ENCODE data around the gene MPPED1. TPM values are rescaled to one million over a fixed set of nuclear protein-coding genes. Genes with fewer than 3 reads are reported as not detected.

Gene MPPED1
- total RNA-seq, 1 experiment from 2014 or later: not detected

GRCh38 chr22:43370036-43370435 is 41.8 kb upstream of the MPPED1 start:
- no TSS peak for BruUV-seq (replicated peaks)
- Mint-ChIP-seq H3K36me3 (ENCODE audit: insufficient read depth, unreplicated experiment) (no peaks in the 10 kb centered on the region), H3K4me3 (ENCODE audit: low read depth, unreplicated experiment) (no peak overlapping the region), H3K27me3 (ENCODE audit: unreplicated experiment) (peaks cover 79% of the 10 kb centered on the region), H3K27ac (ENCODE audit: unreplicated experiment) (no peak overlapping the region), H3K9me3 (ENCODE audit: low read depth, unreplicated experiment) (no peaks in the 10 kb centered on the region), H3K4me1 (ENCODE audit: low read depth, unreplicated experiment) (no peaks in the 10 kb centered on the region)
- CTCF ChIA-PET: interaction anchor here (0.6 to 1.0 kb wide), 3 partner anchors 18 to 138 kb away, joined by 3 read pairs; no protein-coding TSS in a partner anchor
- intact Hi-C loops (cut with micrococcal nuclease; ENCODE audit: unreplicated experiment): no loop called here
- no peak for DNase-seq
- TF ChIP-seq, protein P1, sequence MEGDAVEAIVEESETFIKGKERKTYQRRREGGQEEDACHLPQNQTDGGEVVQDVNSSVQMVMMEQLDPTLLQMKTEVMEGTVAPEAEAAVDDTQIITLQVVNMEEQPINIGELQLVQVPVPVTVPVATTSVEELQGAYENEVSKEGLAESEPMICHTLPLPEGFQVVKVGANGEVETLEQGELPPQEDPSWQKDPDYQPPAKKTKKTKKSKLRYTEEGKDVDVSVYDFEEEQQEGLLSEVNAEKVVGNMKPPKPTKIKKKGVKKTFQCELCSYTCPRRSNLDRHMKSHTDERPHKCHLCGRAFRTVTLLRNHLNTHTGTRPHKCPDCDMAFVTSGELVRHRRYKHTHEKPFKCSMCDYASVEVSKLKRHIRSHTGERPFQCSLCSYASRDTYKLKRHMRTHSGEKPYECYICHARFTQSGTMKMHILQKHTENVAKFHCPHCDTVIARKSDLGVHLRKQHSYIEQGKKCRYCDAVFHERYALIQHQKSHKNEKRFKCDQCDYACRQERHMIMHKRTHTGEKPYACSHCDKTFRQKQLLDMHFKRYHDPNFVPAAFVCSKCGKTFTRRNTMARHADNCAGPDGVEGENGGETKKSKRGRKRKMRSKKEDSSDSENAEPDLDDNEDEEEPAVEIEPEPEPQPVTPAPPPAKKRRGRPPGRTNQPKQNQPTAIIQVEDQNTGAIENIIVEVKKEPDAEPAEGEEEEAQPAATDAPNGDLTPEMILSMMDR (IDR thresholded peaks at IDR 0.05; ENCODE audit: unreplicated experiment): no peak

GRCh38 chr22:43375951-43376455 is 35.8 kb upstream of the MPPED1 start:
- H3K36me3 Mint-ChIP-seq (ENCODE audit: insufficient read depth, unreplicated experiment): no peaks in the 10 kb centered on the region
- peaks cover 85% of the 10 kb centered on the region for H3K27me3 Mint-ChIP-seq (ENCODE audit: unreplicated experiment)
- DNase-seq: no peak
- no peak overlapping the region for H3K4me3 Mint-ChIP-seq (ENCODE audit: low read depth, unreplicated experiment)
- no peaks in the 10 kb centered on the region for H3K4me1 Mint-ChIP-seq (ENCODE audit: low read depth, unreplicated experiment)
- no peaks in the 10 kb centered on the region for H3K9me3 Mint-ChIP-seq (ENCODE audit: low read depth, unreplicated experiment)
- intact Hi-C loops (cut with micrococcal nuclease; ENCODE audit: unreplicated experiment): no loop called here
- CTCF ChIA-PET: no interaction called here
- BruUV-seq (replicated peaks): no TSS peak
- TF ChIP-seq, protein P1 (IDR thresholded peaks at IDR 0.05; ENCODE audit: unreplicated experiment): no peak
- no peak overlapping the region for H3K27ac Mint-ChIP-seq (ENCODE audit: unreplicated experiment)

GRCh38 chr22:43376765-43377547 is 34.9 kb upstream of the MPPED1 start:
- H3K9me3 Mint-ChIP-seq (ENCODE audit: low read depth, unreplicated experiment): no peaks in the 10 kb centered on the region
- BruUV-seq (replicated peaks): no TSS peak
- no peak overlapping the region for H3K4me3 Mint-ChIP-seq (ENCODE audit: low read depth, unreplicated experiment)
- TF ChIP-seq, protein P1 (IDR thresholded peaks at IDR 0.05; ENCODE audit: unreplicated experiment): no peak
- H3K27me3 Mint-ChIP-seq (ENCODE audit: unreplicated experiment): peaks cover 85% of the 10 kb centered on the region
- H3K36me3 Mint-ChIP-seq (ENCODE audit: insufficient read depth, unreplicated experiment): no peaks in the 10 kb centered on the region
- CTCF ChIA-PET: no interaction called here
- intact Hi-C loops (cut with micrococcal nuclease; ENCODE audit: unreplicated experiment): no loop called here
- no peak overlapping the region for H3K27ac Mint-ChIP-seq (ENCODE audit: unreplicated experiment)
- no peaks in the 10 kb centered on the region for H3K4me1 Mint-ChIP-seq (ENCODE audit: low read depth, unreplicated experiment)
- no peak for DNase-seq

DNA sequence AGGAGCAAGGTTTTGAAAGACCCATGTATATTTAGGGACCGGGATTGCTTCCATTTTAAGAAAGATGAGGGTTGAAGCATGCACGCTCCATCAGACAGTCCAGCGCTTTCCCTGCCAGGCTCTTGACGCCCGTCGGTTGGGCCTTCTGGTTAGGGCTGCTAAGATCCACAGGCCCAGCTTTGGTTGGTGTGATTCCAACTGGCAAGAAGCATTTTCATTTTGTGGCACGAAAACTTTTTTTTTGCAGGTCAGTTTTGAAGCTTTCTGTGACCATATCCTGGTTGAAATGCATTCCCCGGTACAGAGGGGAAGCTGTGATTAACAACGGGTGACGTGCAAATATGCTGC is 34.3 kb upstream of the MPPED1 start:
- Mint-ChIP-seq H3K36me3 (ENCODE audit: insufficient read depth, unreplicated experiment) (no peaks in the 10 kb centered on the region), H3K27me3 (ENCODE audit: unreplicated experiment) (peaks cover 86% of the 10 kb centered on the region), H3K4me1 (ENCODE audit: low read depth, unreplicated experiment) (no peaks in the 10 kb centered on the region), H3K4me3 (ENCODE audit: low read depth, unreplicated experiment) (no peak overlapping the region), H3K27ac (ENCODE audit: unreplicated experiment) (no peak overlapping the region), H3K9me3 (ENCODE audit: low read depth, unreplicated experiment) (no peaks in the 10 kb centered on the region)
- TF ChIP-seq, protein P1 (IDR thresholded peaks at IDR 0.05; ENCODE audit: unreplicated experiment): no peak
- BruUV-seq (replicated peaks): no TSS peak
- DNase-seq: no peak
- CTCF ChIA-PET: no interaction called here
- intact Hi-C loops (cut with micrococcal nuclease; ENCODE audit: unreplicated experiment): no loop called here

Measured in Calu3 (cell line).